Neural cell (in vitro differentiated cells): Measurements from ENCODE around the gene ACAA2. TPM values are rescaled to one million over a fixed set of nuclear protein-coding genes. Genes with fewer than 3 reads are reported as not detected.

Source experiments
- H2AFZ ChIP-seq: fragments of 200-600, 300-800 bp; sonication (generic), shearing (Covaris generic); 2 replicates; pipeline ENCODE4 v1.6.0; 2014; ENCODE audit warnings: low read depth, mild to moderate bottlenecking, antibody characterized with exemption, low read length, moderate library complexity
- H3F3A ChIP-seq: fragments of 200-600 bp; shearing (Covaris generic); 2 replicates; pipeline ENCODE4 v1.6.1; 2016; ENCODE audit warnings: mild to moderate bottlenecking, moderate library complexity, mixed read lengths, antibody characterized with exemption, low read length; ENCODE audit not compliant: insufficient read depth, poor library complexity, severe bottlenecking
- H3K27ac ChIP-seq: fragments of 200-600, 300-800 bp; sonication (generic), shearing (Covaris generic); 2 replicates; pipeline ENCODE4 v1.5.1; 2014; ENCODE audit warnings: mild to moderate bottlenecking, low read length, moderate library complexity
- H3K27me3 ChIP-seq: fragments of 300-800, 200-600 bp; sonication (generic), shearing (Covaris generic); 2 replicates; pipeline ENCODE4 v1.6.0; 2014; ENCODE audit warnings: mild to moderate bottlenecking, low read depth, low read length, moderate library complexity; ENCODE audit not compliant: insufficient read depth
- H3K36me3 ChIP-seq: fragments of 300-800, 200-600 bp; sonication (generic), shearing (Covaris generic); 2 replicates; pipeline ENCODE4 v1.5.1; 2014; ENCODE audit warnings: mild to moderate bottlenecking, antibody characterized with exemption, low read length, moderate library complexity; ENCODE audit not compliant: insufficient read depth
- H3K4me2 ChIP-seq: fragments of 300-800, 200-600 bp; sonication (generic), shearing (Covaris generic); 2 replicates; pipeline ENCODE4 v1.6.0; 2014; ENCODE audit warnings: mild to moderate bottlenecking, low read length
- H3K4me3 ChIP-seq: fragments of 300-800, 200-600 bp; sonication (generic), shearing (Covaris generic); 2 replicates; pipeline ENCODE4 v1.5.1; 2014; ENCODE audit warnings: mild to moderate bottlenecking, low read length, moderate library complexity
- H3K79me2 ChIP-seq: fragments of 200-600 bp; shearing (Covaris generic); replicated peaks from 2 replicates; pipeline ENCODE4 v1.6.0; 2014; ENCODE audit warnings: mild to moderate bottlenecking, low read length, moderate library complexity; ENCODE audit not compliant: insufficient read depth
- H3K9ac ChIP-seq: fragments of 300-800, 200-600 bp; sonication (generic), shearing (Covaris generic); 2 replicates; pipeline ENCODE4 v1.6.1; 2016; ENCODE audit warnings: mild to moderate bottlenecking, low read length, mixed read lengths
- H3K9me2 ChIP-seq: fragments of 200-600 bp; shearing (Covaris generic); 2 replicates; pipeline ENCODE4 v1.6.1; 2016; ENCODE audit warnings: mild to moderate bottlenecking, low read length, mixed read lengths; ENCODE audit not compliant: insufficient read depth
- H3K9me3 ChIP-seq: fragments of 200-600, 300-800 bp; sonication (generic), shearing (Covaris generic); 2 replicates; pipeline ENCODE4 v1.6.1; 2016; ENCODE audit warnings: mild to moderate bottlenecking, mixed run types, low read length, moderate library complexity, mixed read lengths
- H4K20me1 ChIP-seq: fragments of 200-600 bp; shearing (Covaris generic); 2 replicates; pipeline ENCODE4 v1.6.1; 2016; ENCODE audit warnings: mild to moderate bottlenecking, mixed run types; ENCODE audit not compliant: insufficient read depth
- EP300 ChIP-seq: fragments of 450-650 bp; conservative IDR thresholded peaks from 2 replicates; pipeline ENCODE4 v1.6.1; 2014; ENCODE audit warnings: antibody characterized with exemption, mild to moderate bottlenecking, moderate library complexity; ENCODE audit not compliant: poor library complexity, severe bottlenecking
- EZH2 ChIP-seq: fragments of 200-600, 300-800 bp; shearing (Covaris generic), sonication (generic); IDR thresholded peaks from 2 replicates; pipeline ENCODE4 v1.6.1; 2014; ENCODE audit warnings: antibody characterized with exemption, low read length, borderline replicate concordance, mild to moderate bottlenecking; ENCODE audit not compliant: insufficient read depth, poor library complexity, severe bottlenecking
- MXI1 ChIP-seq: fragments of 450-650 bp; conservative IDR thresholded peaks from 2 replicates; pipeline ENCODE4 v1.6.1; 2014; ENCODE audit warnings: antibody characterized with exemption, mild to moderate bottlenecking; ENCODE audit not compliant: poor library complexity, severe bottlenecking
- POLR2AphosphoS5 ChIP-seq: IDR thresholded peaks from 2 replicates; pipeline ENCODE4 v1.6.1; 2012
- RAD21 ChIP-seq: fragments of 450-650 bp; conservative IDR thresholded peaks from 2 replicates; pipeline ENCODE4 v1.6.1; 2014; ENCODE audit warnings: antibody characterized with exemption, mild to moderate bottlenecking, moderate library complexity
- REST ChIP-seq: IDR thresholded peaks from 2 replicates; pipeline ENCODE4 v1.6.1; 2012; ENCODE audit warnings: borderline replicate concordance
- SMC3 ChIP-seq: fragments of 450-650 bp; conservative IDR thresholded peaks from 2 replicates; pipeline ENCODE4 v1.6.1; 2014; ENCODE audit warnings: antibody characterized with exemption, mild to moderate bottlenecking, moderate library complexity; ENCODE audit not compliant: poor library complexity
- TAF1 ChIP-seq: IDR thresholded peaks from 2 replicates; pipeline ENCODE4 v1.6.1; 2012; ENCODE audit warnings: low read depth
- polyA plus RNA-seq: library from polyadenylated mRNA; depleted of rRNA; stranded (reverse); fragments of >200 nt; gene quantifications from 2 replicates; pipeline ENCODE4 v1.2.3, GENCODE V29; 2014
- TF ChIP-seq, protein P1 (sequence below): fragments of 450-650 bp; IDR thresholded peaks from 2 replicates; pipeline ENCODE4 v1.5.1; 2014; ENCODE audit warnings: antibody characterized with exemption, mild to moderate bottlenecking, moderate library complexity; ENCODE audit not compliant: poor library complexity, severe bottlenecking

ACAA2 gene
- polyA plus RNA-seq, 1 donor from 2014 or later = 6.3 TPM

GRCh38 chr18:49738721-49739120 is 74.6 kb downstream of the ACAA2 start:
- H4K20me1 ChIP-seq = no peaks in the 10 kb centered on the region
- no peaks in the 10 kb centered on the region for H3K9me3 ChIP-seq
- H3K9me2 ChIP-seq = no peaks in the 10 kb centered on the region
- H3K9ac ChIP-seq = no peak overlapping the region
- no peak overlapping the region for H3K4me3 ChIP-seq
- no peaks in the 10 kb centered on the region for H3K36me3 ChIP-seq
- no peaks in the 10 kb centered on the region for H3F3A ChIP-seq
- H2AFZ ChIP-seq = no peak overlapping the region
- H3K27ac ChIP-seq = no peak overlapping the region
- TF ChIP-seq MXI1 (no peak), SMC3 (no peak), EP300 (no peak), EZH2 (no peak), REST (no peak), RAD21 (no peak), TAF1 (no peak), POLR2AphosphoS5 (no peak)
- TF ChIP-seq, protein P1, sequence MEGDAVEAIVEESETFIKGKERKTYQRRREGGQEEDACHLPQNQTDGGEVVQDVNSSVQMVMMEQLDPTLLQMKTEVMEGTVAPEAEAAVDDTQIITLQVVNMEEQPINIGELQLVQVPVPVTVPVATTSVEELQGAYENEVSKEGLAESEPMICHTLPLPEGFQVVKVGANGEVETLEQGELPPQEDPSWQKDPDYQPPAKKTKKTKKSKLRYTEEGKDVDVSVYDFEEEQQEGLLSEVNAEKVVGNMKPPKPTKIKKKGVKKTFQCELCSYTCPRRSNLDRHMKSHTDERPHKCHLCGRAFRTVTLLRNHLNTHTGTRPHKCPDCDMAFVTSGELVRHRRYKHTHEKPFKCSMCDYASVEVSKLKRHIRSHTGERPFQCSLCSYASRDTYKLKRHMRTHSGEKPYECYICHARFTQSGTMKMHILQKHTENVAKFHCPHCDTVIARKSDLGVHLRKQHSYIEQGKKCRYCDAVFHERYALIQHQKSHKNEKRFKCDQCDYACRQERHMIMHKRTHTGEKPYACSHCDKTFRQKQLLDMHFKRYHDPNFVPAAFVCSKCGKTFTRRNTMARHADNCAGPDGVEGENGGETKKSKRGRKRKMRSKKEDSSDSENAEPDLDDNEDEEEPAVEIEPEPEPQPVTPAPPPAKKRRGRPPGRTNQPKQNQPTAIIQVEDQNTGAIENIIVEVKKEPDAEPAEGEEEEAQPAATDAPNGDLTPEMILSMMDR = no peak
- no peaks in the 10 kb centered on the region for H3K79me2 ChIP-seq
- no peak overlapping the region for H3K4me2 ChIP-seq
- no peaks in the 10 kb centered on the region for H3K27me3 ChIP-seq

DNA sequence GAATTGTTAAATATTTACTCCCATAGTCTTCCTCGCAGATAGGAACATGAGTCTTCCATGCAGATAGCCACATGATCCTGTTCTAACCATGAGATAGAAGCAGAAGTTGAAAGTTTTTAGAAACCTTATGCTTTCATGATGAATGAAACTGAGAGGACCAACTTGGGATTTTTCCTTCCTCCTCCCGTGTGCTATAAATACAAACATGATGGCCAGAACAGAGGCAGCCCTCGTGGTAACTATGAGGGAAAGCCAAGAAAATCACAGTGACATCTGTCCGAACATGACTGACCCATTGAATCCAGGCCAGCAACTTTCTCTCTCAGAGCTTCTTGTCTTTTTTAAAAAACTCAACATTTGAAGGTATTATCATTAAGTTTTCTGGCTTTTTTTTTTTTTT is 78.5 kb downstream of the ACAA2 start:
- H4K20me1 ChIP-seq = no peaks in the 10 kb centered on the region
- no peaks in the 10 kb centered on the region for H3K9me3 ChIP-seq
- H3K79me2 ChIP-seq = no peaks in the 10 kb centered on the region
- no peaks in the 10 kb centered on the region for H3F3A ChIP-seq
- H3K27ac ChIP-seq = no peak overlapping the region
- no peaks in the 10 kb centered on the region for H3K36me3 ChIP-seq
- no peak overlapping the region for H2AFZ ChIP-seq
- H3K4me3 ChIP-seq = no peak overlapping the region
- H3K9ac ChIP-seq = no peak overlapping the region
- no peaks in the 10 kb centered on the region for H3K27me3 ChIP-seq
- TF ChIP-seq POLR2AphosphoS5 (no peak), RAD21 (no peak), MXI1 (no peak), EZH2 (no peak), SMC3 (no peak), REST (no peak), EP300 (no peak), TAF1 (no peak)
- TF ChIP-seq, protein P1 = no peak
- no peak overlapping the region for H3K4me2 ChIP-seq
- no peaks in the 10 kb centered on the region for H3K9me2 ChIP-seq
